Raji (cell line): ENCODE measurements around the gene TMEM119.

Experiments
- POLR2A ChIP-seq: IDR thresholded peaks from 2 replicates; pipeline ENCODE4 v1.6.1; 2011; ENCODE audit warnings: low read depth, low read length, control low read depth; ENCODE audit not compliant: insufficient read depth

Gene TMEM119

DNA sequence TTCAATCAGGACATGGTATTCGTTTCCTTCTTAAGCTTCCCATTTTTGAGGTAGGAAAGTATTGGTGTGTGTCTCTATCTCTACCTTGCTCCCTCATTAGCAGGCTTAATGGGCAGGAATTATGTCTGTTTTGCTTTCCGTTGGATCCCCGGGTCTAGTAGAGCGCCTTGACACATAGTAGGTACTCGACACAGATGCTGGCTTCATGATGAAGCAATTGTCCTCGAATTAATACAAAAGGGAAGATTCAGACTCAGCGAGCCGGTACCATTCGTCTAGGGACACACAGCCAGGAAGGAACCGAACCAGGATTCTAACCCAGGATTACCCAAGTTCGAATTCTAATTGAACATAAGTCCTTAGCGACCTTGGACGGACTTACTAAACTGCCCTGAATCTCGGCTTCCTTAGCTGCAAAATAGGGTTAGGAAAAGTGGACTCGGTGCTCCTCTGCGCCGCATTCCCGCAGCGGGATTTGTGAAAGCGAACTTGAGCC lies 36.0 kb downstream of the TMEM119 start:
- no peak for TF ChIP-seq POLR2A

DNA sequence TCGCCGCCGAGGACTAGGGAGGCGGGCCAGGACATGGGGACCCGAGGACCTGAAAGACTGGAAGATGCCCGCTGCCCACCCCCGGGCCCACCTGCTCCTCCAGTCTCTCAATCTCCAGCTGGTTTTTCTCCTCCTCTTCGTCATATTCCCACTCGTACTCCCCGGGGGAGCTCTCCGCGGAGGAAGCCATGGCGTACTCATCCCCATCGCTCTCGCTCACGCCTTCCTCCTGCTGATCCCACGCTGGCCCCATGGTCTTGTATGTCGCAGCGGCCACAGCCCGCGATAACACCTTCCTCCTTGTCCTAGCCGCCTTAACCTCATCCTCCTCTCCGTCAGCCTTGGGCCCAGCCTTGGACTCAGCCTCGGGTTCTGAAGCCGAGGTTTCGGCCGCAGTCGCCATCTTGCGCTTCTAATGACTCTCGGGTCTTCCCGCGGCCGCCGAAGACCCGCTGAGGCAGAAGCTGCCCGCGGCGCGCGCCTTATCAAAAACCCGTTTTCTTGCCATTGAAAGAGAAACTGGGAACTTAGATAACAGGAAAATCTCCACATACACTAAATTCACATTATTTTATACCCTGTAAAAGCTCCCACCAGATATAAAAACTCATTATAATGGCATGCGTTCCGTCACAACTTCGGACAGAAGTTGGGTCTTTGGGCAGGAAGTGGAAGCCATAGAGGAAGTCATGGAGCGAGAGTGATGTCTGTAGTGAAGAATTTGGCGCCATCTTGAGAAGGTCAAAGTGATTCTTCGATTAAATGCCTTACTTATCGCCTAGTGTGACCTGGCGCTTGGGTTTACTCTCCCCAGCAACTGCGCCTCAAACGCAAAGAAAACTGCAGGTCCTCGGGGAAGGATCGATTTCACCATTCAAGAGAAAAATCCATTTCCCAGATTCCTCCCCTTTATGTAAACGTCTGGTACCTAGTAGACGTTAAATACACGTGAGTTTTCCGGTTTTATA lies 36.8 kb downstream of the TMEM119 start, which contains the start of gene SART3:
SART3 (minus strand) TSS at position 422 of the 968 bp plus-strand sequence; CDS start at position 403, 19 bp downstream.
- peak; percentile 84 for TF ChIP-seq POLR2A

DNA sequence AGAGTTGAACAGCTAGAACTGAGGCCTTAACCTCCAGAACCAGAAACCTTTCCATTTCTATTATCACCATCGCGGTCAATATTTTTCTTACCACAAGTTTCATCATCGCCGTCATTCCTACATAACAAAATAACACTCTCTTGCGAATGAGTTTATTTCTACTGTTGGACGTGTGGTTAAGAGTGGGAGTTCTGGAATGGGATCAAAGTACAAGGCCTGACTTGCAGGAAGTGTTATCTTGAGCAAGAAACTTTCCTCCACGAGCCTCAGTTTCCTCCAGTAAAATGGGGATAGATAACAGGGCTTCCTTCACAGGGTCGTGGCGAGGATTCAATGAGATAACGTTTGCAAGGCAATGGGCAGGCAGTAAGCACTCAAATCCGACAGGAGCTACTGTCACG lies 37.6 kb downstream of the TMEM119 start:
- no peak for TF ChIP-seq POLR2A

DNA sequence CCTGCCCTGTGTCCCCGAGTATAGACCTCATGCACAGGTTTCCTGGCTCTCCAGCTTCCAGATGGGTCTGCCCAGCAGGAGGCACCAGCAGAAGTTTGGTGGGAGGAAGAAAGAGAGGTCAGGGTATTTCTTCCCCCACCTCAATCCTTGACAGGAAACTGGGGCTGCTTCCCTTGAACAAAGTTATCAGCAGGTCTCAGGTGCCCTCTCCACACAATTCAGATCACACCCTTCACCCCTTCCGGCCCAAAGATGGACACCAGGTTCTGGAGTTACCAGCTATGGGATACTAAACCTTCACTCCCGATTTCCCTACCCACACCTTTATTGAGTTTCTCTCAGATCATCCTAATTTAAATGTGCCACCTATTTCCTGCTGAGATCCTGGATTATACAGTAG lies 38.1 kb downstream of the TMEM119 start:
- TF ChIP-seq POLR2A: no peak

DNA sequence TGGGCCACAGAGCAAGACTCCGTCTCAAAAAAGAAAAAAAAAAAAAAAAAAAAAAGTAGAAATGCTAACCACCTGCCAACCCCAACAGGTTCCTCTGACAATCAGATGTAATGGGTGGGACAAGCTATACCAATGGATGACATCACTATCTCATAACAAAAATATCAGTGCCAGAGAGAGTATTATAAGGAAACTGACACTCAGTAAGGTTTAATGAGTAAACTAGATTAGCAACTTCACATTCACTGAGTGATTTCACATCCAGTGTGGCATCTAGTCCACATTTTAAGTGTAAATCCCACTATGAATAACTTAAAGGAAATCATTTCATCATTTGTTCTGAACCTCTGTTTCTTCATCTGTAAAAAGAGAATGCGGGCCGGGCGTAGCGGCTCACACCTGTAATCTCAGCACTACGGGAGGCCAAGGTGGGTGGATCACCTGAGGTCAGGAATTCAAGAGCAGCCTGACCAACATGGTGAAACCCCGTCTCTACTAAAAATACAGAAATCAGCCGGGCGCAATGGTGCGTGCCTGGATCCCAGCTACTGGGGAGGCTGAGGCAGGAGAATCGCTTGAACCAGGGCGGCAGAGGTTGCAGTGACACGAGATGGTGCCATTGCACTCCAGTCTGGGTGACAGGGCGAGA lies 38.8 kb downstream of the TMEM119 start:
- no peak for TF ChIP-seq POLR2A

DNA sequence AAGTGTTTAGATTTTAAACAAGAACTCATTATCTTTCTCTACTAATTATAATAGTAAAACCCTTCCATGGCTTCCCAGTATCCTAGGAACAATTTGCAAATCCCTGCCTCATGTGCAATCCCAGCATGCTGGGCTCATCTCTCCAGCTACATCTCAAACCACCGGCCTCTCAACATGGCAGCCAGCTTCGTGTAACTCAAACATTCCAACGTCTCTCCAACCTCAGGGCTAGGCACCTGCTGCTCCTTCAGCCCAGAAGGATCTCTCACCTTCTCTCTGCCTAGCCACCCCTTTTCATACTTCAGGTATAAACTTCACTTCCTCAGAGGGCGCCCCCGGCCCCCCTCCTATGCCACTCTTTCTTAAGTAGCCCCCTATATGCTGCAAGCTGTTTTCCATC lies 44.1 kb downstream of the TMEM119 start:
- no peak for TF ChIP-seq POLR2A

DNA sequence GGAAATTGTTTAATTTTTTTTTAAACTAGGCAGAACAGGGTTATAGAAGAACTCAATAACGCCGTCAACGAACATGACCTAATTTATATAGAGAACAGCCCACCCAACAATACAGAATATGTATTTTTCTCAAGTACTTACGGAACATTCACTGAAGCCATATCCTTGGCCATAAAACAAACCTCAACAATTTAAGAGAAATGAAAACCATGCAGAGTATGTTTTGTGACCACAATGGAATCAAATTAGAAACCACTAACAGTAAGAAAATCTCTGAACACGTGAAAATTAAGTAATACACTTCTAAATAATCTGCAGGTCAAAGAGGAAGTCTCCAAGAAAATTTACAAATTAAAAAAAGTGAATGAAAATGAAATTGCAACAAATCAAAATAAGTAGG lies 46.3 kb downstream of the TMEM119 start:
- TF ChIP-seq POLR2A: no peak

DNA sequence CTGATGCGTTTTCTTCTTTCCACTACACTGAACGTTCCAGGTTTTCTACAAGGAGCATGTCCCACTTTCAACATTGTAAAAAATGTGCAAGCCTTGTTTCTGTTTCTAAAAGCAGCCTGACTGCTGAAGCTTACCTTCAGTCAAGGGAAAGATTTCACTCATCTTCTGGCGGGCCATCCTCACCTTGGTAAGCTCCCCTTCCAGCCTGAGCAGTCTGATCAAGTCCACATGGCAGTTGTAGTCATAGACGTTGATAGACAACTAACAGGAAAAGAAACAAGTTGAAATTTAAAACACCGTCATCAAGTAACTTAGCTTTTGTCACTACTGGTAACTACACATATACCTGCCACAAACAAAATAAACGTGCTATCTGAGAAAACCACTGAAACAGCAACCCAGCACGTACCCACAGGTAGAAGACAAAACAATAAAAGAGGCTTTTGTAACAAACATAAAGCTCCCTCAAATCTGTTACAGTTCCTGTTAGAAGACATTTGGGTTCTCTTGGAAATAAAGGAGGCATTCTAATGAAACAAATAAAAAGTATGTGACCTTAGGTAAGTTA lies 48.8 kb downstream of the TMEM119 start:
- TF ChIP-seq POLR2A: no peak

DNA sequence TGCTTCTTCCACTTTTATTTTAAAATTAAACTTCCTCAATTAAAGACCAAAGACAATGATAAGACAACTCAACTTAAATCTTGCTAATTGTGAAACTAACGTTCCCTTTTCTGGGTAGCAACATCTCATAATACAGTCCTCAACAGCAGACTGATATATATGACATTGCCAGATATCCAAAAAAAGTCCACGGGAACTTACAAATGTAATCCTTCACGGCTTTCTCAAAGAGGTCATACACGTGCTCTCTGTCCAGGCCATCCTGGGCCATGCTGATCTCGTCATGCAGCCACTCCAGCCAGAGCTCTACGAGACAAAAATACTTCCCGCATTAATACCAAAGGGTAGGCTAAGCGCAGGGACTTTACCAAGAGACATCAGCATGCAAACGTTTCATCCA lies 50.2 kb downstream of the TMEM119 start:
- no peak for TF ChIP-seq POLR2A

DNA sequence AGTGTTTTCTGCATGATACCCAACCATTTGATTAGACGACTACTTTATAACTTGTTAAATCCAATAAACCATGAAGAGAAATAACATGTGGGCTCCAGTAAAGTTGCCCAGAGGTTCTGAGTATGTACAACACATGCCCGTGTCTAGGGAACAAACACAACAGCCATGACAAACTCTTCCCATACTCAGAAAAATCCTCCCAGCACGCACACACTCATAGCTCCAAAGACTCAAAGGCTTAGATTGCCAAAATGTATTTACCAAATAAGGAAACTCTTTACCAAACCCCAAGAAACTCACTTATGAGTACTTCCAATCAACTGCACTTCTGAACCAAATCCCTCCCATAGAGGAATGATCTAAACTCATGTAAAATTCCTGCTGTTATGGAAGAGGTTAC lies 54.2 kb downstream of the TMEM119 start:
- TF ChIP-seq POLR2A: no peak

DNA sequence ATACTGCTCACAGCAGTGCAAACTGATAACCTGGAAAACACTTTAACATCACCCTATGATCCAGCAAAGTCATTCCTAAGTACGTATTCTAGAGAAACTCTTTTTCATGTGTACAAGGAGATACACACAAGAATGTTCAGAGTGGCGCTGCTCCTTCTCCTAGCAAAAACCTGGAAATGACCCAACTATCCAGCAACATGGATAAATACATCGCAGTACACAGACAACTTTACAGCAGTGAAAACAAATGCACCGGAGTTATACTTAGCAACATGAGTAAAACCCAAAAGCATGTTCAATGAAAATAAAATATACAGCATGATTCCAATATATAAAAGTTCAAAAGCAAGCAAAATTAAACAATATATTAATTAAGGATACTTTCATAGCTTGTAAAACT lies 55.6 kb downstream of the TMEM119 start:
- no peak for TF ChIP-seq POLR2A
